Epithelial cell of proximal tubule (primary cell): Measurements from ENCODE around the gene SFMBT1. TPM values are rescaled to one million over a fixed set of nuclear protein-coding genes. Genes with fewer than 3 reads are reported as not detected.
"Not testable (repeated sequence)": the region's sequence is repeated elsewhere in the genome, so short reads cannot be mapped to it uniquely, and the experiment has no call there.

Experiments
- DNase-seq: peaks from one replicate; pipeline ENCODE4 v3.0.0-alpha.2; 2011; ENCODE audit warnings: low read depth
- H3K4me3 ChIP-seq: 2 replicates; pipeline ENCODE4 v1.5.1; 2011; ENCODE audit warnings: low read depth, mild to moderate bottlenecking, low read length
- total RNA-seq: library from RNA; depleted of rRNA; stranded (reverse); fragments of >200 nt; gene quantifications from 2 replicates; pipeline ENCODE4 v1.2.3, GENCODE V29; 2015
- TF ChIP-seq, protein P1 (sequence below): conservative IDR thresholded peaks from 2 replicates; pipeline ENCODE4 v1.5.1; 2012; ENCODE audit warnings: low read depth, mild to moderate bottlenecking, low read length

SFMBT1 gene
- total RNA-seq, 1 donor from 2014 or later, result 1.8 TPM

DNA sequence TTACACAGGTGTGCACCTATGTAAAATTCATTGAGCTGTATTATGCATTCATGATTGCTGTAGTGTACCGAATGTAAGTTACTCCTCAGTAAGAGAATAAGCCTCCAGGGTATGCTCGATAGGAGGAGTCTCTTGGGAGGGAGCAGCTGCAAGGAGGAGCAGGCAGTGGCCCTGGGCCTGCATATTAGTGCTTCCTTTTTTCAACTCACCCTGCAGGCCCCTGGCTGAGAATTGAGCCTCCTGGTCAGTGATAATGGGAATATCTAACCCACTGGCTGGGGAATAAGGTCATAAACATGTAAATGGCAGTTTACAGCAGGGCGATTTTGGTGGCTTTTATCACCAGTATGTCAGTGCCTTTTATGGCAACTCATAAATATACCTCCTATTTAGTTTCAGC lies 21.7 kb upstream of the SFMBT1 start:
- TF ChIP-seq, protein P1, sequence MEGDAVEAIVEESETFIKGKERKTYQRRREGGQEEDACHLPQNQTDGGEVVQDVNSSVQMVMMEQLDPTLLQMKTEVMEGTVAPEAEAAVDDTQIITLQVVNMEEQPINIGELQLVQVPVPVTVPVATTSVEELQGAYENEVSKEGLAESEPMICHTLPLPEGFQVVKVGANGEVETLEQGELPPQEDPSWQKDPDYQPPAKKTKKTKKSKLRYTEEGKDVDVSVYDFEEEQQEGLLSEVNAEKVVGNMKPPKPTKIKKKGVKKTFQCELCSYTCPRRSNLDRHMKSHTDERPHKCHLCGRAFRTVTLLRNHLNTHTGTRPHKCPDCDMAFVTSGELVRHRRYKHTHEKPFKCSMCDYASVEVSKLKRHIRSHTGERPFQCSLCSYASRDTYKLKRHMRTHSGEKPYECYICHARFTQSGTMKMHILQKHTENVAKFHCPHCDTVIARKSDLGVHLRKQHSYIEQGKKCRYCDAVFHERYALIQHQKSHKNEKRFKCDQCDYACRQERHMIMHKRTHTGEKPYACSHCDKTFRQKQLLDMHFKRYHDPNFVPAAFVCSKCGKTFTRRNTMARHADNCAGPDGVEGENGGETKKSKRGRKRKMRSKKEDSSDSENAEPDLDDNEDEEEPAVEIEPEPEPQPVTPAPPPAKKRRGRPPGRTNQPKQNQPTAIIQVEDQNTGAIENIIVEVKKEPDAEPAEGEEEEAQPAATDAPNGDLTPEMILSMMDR, result no peak
- DNase-seq, result no peak
- no peak overlapping the region for H3K4me3 ChIP-seq

DNA sequence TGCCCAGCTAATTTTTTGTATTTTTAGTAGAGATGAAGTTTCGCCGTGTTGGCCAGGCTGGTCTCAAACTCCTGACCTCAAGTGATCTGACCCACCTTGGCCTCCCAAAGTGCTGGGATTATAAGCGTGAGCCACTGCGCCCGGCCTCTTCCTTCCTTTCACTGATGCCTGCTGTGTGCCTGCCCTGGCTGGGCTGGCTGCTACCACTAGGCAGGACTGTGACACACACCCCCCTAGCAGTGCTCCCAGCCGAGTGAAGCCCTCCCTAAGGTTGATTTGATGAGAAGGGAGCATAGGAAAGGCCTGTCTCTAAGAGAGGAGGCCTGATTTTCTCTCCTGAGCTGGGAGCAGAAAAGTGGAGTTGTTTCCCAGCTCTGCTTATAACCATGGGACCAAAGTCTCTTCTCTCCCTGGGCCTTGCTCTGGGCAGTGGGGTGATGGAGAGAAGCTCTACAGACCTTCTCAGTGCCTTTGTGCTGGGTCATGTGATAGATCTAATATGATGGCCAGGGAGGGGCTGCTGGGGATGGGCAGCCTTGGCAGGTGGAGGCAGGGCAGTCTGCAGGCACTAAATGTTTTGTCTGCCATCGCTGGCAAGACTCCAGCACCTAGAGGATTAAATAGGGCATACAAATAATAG lies 20.1 kb upstream of the SFMBT1 start:
- DNase-seq, result no peak
- TF ChIP-seq, protein P1, result no peak
- H3K4me3 ChIP-seq, result no peak overlapping the region

DNA sequence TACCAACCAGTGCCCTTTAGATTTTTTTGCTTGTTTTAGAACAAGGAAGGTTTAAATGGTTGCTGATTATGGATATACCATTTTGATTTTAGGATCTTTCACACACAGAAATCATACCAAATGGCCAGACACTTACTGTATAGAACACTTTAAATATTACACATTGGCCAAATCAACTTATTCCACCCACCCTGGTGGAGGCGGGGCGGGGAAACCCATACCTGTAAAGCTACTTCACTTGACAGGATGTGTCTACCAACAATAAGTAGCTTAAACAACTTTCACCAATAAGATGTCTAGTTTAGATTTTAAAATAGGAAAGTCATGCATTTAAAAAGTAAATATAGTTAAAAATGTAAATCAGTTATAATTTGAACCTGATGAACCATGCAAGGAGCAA lies 17.0 kb upstream of the SFMBT1 start:
- H3K4me3 ChIP-seq, result no peak overlapping the region
- TF ChIP-seq, protein P1, result no peak
- no peak for DNase-seq

DNA sequence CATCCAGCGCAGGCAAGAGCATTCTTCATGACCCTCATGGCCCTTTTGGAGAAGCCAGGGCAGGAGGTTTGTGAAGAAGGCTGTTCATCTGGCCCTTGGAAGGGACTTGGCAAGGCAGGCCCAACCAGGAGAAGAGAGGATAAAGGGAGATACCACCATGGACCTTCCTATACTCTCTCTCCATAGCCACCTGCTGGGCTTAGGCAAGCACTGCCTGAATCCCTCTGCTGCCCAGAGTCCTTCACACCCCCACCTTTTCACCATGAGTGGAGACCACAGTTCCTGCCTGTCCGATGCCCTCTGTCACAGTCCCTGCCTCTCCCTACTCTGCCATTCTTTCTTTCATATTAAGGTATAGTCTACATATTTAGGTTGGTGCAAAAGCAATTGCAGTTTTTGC lies 10.6 kb upstream of the SFMBT1 start:
- H3K4me3 ChIP-seq, result no peak overlapping the region
- no peak for DNase-seq
- TF ChIP-seq, protein P1, result peak; percentile 62

DNA sequence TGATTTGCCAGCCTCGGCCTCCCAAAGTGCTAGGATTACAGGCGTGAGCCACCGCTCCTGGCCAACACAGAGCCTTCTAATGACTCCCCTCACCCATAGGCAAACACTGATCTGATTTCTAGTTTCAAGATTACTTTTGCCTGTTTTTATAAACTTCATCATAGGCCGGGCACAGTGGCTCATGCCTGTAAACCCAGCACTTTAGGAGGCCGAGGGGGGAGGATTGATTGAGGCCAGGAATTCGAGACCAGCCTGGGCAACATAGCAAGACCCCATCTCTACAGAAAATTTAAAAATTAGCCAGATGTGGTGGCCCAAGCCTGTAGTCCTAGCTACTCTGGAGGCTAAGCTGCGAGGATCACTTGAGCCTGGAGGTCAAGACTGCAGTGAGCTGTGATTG lies 8.4 kb upstream of the SFMBT1 start:
- H3K4me3 ChIP-seq, DNase-seq: not testable (repeated sequence)

DNA sequence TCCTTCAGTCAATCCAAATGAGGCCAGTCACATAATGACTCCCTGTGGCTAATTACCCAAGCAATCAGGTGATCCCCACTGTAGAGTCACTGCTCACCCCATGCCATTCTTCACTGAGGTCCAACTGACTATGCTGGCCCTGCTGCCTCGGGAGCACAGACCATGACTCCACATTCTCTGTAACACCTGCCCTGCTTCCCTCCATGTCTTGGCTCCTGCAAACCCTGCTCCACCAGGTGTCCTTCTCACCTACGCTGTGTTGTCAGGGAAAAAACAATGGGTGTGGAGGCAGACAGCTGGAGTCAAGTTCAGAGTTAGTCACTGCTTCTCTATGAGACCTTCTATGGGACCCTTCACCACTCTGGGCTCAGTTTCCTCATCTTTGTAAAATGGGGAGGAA lies 6.1 kb upstream of the SFMBT1 start:
- no peak for DNase-seq
- no peak overlapping the region for H3K4me3 ChIP-seq
- TF ChIP-seq, protein P1, result no peak

DNA sequence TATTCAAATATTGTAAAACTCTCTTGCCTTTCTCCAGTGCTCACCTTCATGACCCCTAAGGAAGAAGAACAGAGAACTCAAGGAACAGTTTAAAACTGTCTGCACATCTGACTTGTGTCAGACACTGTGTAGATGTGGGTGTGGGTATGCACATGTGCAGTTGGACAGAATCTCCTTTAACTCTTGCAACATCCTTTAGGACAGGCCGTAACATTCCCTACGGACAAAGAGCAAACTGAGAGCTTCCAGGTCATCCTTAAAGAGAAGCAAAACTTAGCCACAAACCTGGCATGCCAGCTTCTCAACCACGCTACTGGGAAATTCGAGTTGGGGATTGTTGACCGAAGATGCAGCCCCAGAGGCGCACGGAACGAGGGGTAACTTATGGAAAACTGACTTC lies 4.1 kb upstream of the SFMBT1 start:
- H3K4me3 ChIP-seq, result no peak overlapping the region
- TF ChIP-seq, protein P1, result no peak
- DNase-seq, result no peak
